Endothelial cell of umbilical vein (primary cell): Measurements from ENCODE around the gene IQCH. TPM values are rescaled to one million over a fixed set of nuclear protein-coding genes. Genes with fewer than 3 reads are reported as not detected.

Experiments
- BruUV-seq: library from RNA; stranded (reverse); fragments of 400-500 nt; replicated peaks from 2 replicates; lab custom pipeline; 2021; lab: Mats Ljungman, UMichigan
- CTCF ChIA-PET: fragments of 300-600, 350-600 bp; sonication (Branson Sonifier 250); formaldehyde crosslinking; loops from one replicate; lab custom pipeline; 2021; ENCODE audit warnings: antibody characterized with exemption, inconsistent platforms; lab: Charles Lee
- POLR2A ChIA-PET: fragments of 300-600, 350-600 bp; sonication (Branson Sonifier 250); formaldehyde crosslinking; loops from one replicate; lab custom pipeline; 2021; ENCODE audit warnings: antibody characterized with exemption, inconsistent platforms; lab: Charles Lee
- DNase-seq: peaks from one replicate; pipeline ENCODE4 v3.0.0-alpha.2; 2011; ENCODE audit warnings: low read depth, low spot score
- FAIRE-seq: peaks from 2 replicates; lab custom pipeline; 2011; peaks lifted over from hg19 to GRCh38; lab: Jason Lieb, UNC
- H2AFZ ChIP-seq: 2 replicates; pipeline ENCODE4 v1.6.0; 2012; ENCODE audit warnings: low read depth, low read length, control low read depth, inconsistent platforms
- H3K27ac ChIP-seq: 2 replicates; pipeline ENCODE4 v1.5.1; 2011; ENCODE audit warnings: low read depth, mild to moderate bottlenecking, control low read depth, low read length, moderate library complexity; ENCODE audit not compliant: insufficient read depth
- H3K27me3 ChIP-seq, 2 experiments: 2 replicates each; pipeline versions ENCODE4 v1.6.0 to v1.6.1; 2011; ENCODE audit warnings: low read length in 2 of 2, mixed read lengths in 1 of 2; ENCODE audit not compliant: control insufficient read depth in 2 of 2, insufficient read depth in 2 of 2
- H3K36me3 ChIP-seq, 2 experiments: 2 replicates in 1 of 2; 3 replicates in 1 of 2; pipeline ENCODE4 v1.5.1; 2011; ENCODE audit warnings: low read length in 2 of 2, mild to moderate bottlenecking in 1 of 2, moderate library complexity in 1 of 2; ENCODE audit not compliant: control insufficient read depth in 2 of 2, insufficient read depth in 2 of 2; ENCODE audit errors: extremely low read depth in 1 of 2
- H3K4me1 ChIP-seq: 3 replicates; pipeline ENCODE4 v1.5.1; 2011; ENCODE audit warnings: mild to moderate bottlenecking, low read length; ENCODE audit not compliant: control insufficient read depth, insufficient read depth; ENCODE audit errors: extremely low read depth
- H3K4me2 ChIP-seq: 2 replicates; pipeline ENCODE4 v1.6.1; 2011; ENCODE audit warnings: low read length, control low read depth, mixed read lengths; ENCODE audit not compliant: insufficient read depth
- H3K4me3 ChIP-seq, 3 experiments: fragments of 200-600 bp in 1 of 3; sonication (generic), shearing (Covaris generic) in 1 of 3; replicated peaks in 1 of 3; 2 replicates each; pipeline ENCODE4 v1.5.1; 2011 to 2016; ENCODE audit warnings: control low read depth in 3 of 3, low read length in 3 of 3, mild to moderate bottlenecking in 2 of 3, inconsistent platforms in 1 of 3, low read depth in 1 of 3, moderate library complexity in 1 of 3; ENCODE audit not compliant: insufficient read depth in 1 of 3
- H3K79me2 ChIP-seq: 2 replicates; pipeline ENCODE4 v1.6.0; 2012; ENCODE audit warnings: low read length, inconsistent platforms; ENCODE audit not compliant: control insufficient read depth, insufficient read depth
- H3K9ac ChIP-seq: replicated peaks from 2 replicates; pipeline ENCODE3; 2011; ENCODE audit warnings: low read length, control low read depth; ENCODE audit not compliant: insufficient read depth; ENCODE audit errors: extremely low read depth
- H3K9me1 ChIP-seq: replicated peaks from 3 replicates; pipeline ENCODE4 v1.6.0; 2011; ENCODE audit warnings: mild to moderate bottlenecking, low read length; ENCODE audit not compliant: control insufficient read depth, insufficient read depth; ENCODE audit errors: extremely low read depth
- H3K9me3 ChIP-seq: replicated peaks from 2 replicates; pipeline ENCODE4 v1.5.1; 2012; ENCODE audit warnings: low read length, inconsistent platforms; ENCODE audit not compliant: control insufficient read depth, insufficient read depth
- H4K20me1 ChIP-seq: replicated peaks from 2 replicates; pipeline ENCODE3; 2011; ENCODE audit warnings: mild to moderate bottlenecking, low read length; ENCODE audit not compliant: control insufficient read depth, insufficient read depth; ENCODE audit errors: extremely low read depth
- FOS ChIP-seq: IDR thresholded peaks from 2 replicates; pipeline ENCODE4 v1.6.1; 2011; ENCODE audit warnings: mild to moderate bottlenecking, low read length, moderate library complexity, borderline replicate concordance; ENCODE audit not compliant: insufficient read depth
- GATA2 ChIP-seq: IDR thresholded peaks from 2 replicates; pipeline ENCODE4 v1.7.0; 2011; ENCODE audit warnings: low read depth, mild to moderate bottlenecking, moderate library complexity, mixed read lengths, low read length; ENCODE audit not compliant: insufficient read length, insufficient read depth
- MYC ChIP-seq: IDR thresholded peaks from one replicate; pipeline ENCODE4 v1.6.1; 2011; ENCODE audit warnings: mild to moderate bottlenecking, low read depth, low read length
- POLR2A ChIP-seq: IDR thresholded peaks from 2 replicates; pipeline ENCODE4 v1.6.1; 2012; ENCODE audit warnings: low read depth, mild to moderate bottlenecking, control low read depth, low read length
- dilution Hi-C: fragments of 300-500 bp; cut with MboI; formaldehyde crosslinking; loops from one replicate; pipeline ENCODE4 v1.15.0; 2019; ENCODE audit warnings: low sequenced_read_pairs; ENCODE audit not compliant: extremely low pct_ligation_motif_present
- intact Hi-C: fragments of 100-400 bp; cut with micrococcal nuclease; formaldehyde crosslinking; loops from one replicate; pipeline ENCODE4 v1.10.0; 2022
- polyA plus RNA-seq, 4 experiments: library from polyadenylated mRNA; depleted of rRNA in 3 of 4; stranded (reverse) in 3 of 4; unstranded in 1 of 4; fragments of >200 nt; gene quantifications; 2 replicates each; pipeline versions ENCODE4 v1.2.1 to v1.2.3, GENCODE V29; 2011 to 2012; ENCODE audit warnings: missing spikeins in 1 of 4
- total RNA-seq: library from RNA; stranded (reverse); gene quantifications from 2 replicates; pipeline ENCODE4 v1.2.3, GENCODE V29; 2021
- TF ChIP-seq, protein P1 (sequence below), 2 donors: IDR thresholded peaks; 1 replicate in 1 of 2; 2 replicates in 1 of 2; pipeline ENCODE4 v1.5.1; 2011; ENCODE audit warnings: low read length in 2 of 2, mild to moderate bottlenecking in 2 of 2, moderate library complexity in 2 of 2, control low read depth in 1 of 2, inconsistent platforms in 1 of 2, low read depth in 1 of 2; ENCODE audit not compliant: insufficient read depth in 1 of 2; ENCODE audit errors: extremely low read depth in 1 of 2
- TF ChIP-seq, protein P2 (sequence below): IDR thresholded peaks from 2 replicates; pipeline ENCODE4 v1.6.1; 2011; ENCODE audit not compliant: insufficient read depth, insufficient read length

IQCH gene
- total and polyA plus RNA-seq, 2 donors (not counting 3 experiments of a cell fraction or from before 2014, with no cell fraction given): 0.29 to 0.51 TPM

DNA sequence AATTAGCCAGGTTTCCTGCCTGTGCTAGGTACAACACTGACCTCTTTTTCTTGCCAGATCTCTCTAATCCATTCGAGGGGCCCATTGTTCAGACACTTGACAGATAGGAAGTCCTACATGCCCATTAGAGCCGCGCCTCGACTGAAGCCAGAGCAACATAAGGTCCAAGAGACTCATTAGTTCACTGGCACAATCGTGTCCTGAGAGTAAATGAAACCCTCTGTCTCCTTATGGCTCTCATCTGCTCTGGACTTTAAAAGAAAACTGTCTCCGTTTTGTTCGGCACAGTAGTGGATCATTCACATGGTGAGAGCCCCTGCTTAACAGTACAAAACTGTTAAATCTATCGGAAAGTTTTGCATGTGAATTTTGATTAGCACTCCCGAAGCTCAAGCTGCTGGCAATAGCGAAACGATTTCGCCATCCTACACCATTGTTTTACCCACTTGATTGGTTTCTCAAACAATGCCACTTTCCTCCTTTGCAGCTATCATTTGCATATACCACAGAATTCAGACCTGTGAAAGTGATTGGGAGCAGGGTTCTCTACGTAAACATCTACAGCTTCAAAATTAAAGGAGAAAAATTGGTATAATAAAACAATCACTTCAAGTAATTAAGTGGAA, 247.4 kb downstream of the IQCH start:
- Histone ChIP-seq H2AFZ (peak overlapping the region; percentile 79), H3K9me3 (no peaks in the 10 kb centered on the region), H3K4me1 (peaks cover 7% of the 10 kb centered on the region), H3K36me3 (no peaks in the 10 kb centered on the region), H3K79me2 (no peaks in the 10 kb centered on the region), H3K27ac (no peak overlapping the region), H3K27me3 (no peaks in the 10 kb centered on the region), H3K9ac (no peak overlapping the region), H3K4me2 (peak overlapping the region; percentile 45), H4K20me1 (no peaks in the 10 kb centered on the region), H3K9me1 (no peaks in the 10 kb centered on the region), H3K4me3 (peak overlapping the region in 1 of 3 experiments; percentile 47)
- BruUV-seq: no TSS peak
- peak; percentile 85 for FAIRE-seq
- DNase-seq: peak; percentile 66
- ChIA-PET CTCF (interaction anchor here (0.6 to 2.6 kb wide), 18 partner anchors 9 to 552 kb away, joined by 3 to 23 read pairs (median 4); partner anchors contain the start of genes C15orf61 and MAP2K5), POLR2A (no interaction called here)
- dilution Hi-C loops: no loop called here
- intact Hi-C loops: loop anchor here (1.0 kb wide), 1 partner anchor 334 kb away; no protein-coding TSS in a partner anchor
- TF ChIP-seq MYC (no peak), POLR2A (no peak), GATA2 (no peak), FOS (no peak)
- TF ChIP-seq, protein P1, sequence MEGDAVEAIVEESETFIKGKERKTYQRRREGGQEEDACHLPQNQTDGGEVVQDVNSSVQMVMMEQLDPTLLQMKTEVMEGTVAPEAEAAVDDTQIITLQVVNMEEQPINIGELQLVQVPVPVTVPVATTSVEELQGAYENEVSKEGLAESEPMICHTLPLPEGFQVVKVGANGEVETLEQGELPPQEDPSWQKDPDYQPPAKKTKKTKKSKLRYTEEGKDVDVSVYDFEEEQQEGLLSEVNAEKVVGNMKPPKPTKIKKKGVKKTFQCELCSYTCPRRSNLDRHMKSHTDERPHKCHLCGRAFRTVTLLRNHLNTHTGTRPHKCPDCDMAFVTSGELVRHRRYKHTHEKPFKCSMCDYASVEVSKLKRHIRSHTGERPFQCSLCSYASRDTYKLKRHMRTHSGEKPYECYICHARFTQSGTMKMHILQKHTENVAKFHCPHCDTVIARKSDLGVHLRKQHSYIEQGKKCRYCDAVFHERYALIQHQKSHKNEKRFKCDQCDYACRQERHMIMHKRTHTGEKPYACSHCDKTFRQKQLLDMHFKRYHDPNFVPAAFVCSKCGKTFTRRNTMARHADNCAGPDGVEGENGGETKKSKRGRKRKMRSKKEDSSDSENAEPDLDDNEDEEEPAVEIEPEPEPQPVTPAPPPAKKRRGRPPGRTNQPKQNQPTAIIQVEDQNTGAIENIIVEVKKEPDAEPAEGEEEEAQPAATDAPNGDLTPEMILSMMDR (IDR thresholded peaks at IDR 0.05; ENCODE audit: extremely low read depth in 1 of 2, insufficient read depth in 1 of 2, low read depth in 1 of 2, low read length in 2 of 2): no peak
- TF ChIP-seq, protein P2, sequence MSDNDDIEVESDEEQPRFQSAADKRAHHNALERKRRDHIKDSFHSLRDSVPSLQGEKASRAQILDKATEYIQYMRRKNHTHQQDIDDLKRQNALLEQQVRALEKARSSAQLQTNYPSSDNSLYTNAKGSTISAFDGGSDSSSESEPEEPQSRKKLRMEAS: no peak
